IMR-90 (cell line): Measurements from ENCODE around the gene B4GALT1. TPM values are rescaled to one million over a fixed set of nuclear protein-coding genes. Genes with fewer than 3 reads are reported as not detected.

Experiments
- ATAC-seq: fragments of 200-7000 bp; cut with Tn5 transposase; 2 replicates; pipeline ENCODE4 v1.9.1; 2020; ENCODE audit warnings: low read depth, mild to moderate bottlenecking, moderate library complexity
- BruUV-seq: library from RNA; stranded (reverse); fragments of 400-500 nt; replicated peaks from 2 replicates; lab custom pipeline; 2021; lab: Mats Ljungman, UMichigan
- CTCF ChIA-PET: fragments of 300-600 bp; formaldehyde crosslinking; extraction: SDS; loops from one replicate; lab custom pipeline; 2021; ENCODE audit warnings: antibody characterized with exemption; lab: Yijun Ruan, JAX
- POLR2A ChIA-PET: fragments of 300-600 bp; sonication (Branson Sonifier 250); formaldehyde crosslinking; loops from one replicate; lab custom pipeline; 2022; ENCODE audit warnings: antibody characterized with exemption; ENCODE audit not compliant: unreplicated experiment; lab: Charles Lee
- DNase-seq: peaks from one replicate; pipeline ENCODE4 v3.0.0; 2013
- H2AFZ ChIP-seq: replicated peaks from 2 replicates; pipeline ENCODE3; 2013; ENCODE audit warnings: low read length, mild to moderate bottlenecking; ENCODE audit not compliant: poor library complexity
- H2AK5ac ChIP-seq: 2 replicates; pipeline ENCODE4 v1.6.1; 2013; ENCODE audit warnings: low read depth, low read length, inconsistent platforms
- H2AK9ac ChIP-seq: replicated peaks from 2 replicates; pipeline ENCODE3; 2013; ENCODE audit warnings: mild to moderate bottlenecking, low read depth, low read length, moderate library complexity; ENCODE audit not compliant: poor library complexity
- H2BK120ac ChIP-seq: 2 replicates; pipeline ENCODE4 v1.6.1; 2013; ENCODE audit warnings: low read depth, low read length, inconsistent platforms
- H2BK15ac ChIP-seq: 3 replicates; pipeline ENCODE4 v1.6.1; 2013; ENCODE audit warnings: low read depth, low read length, inconsistent platforms
- H2BK20ac ChIP-seq: 2 replicates; pipeline ENCODE4 v1.6.1; 2013; ENCODE audit warnings: low read depth, mild to moderate bottlenecking, inconsistent platforms, low read length, moderate library complexity
- H2BK5ac ChIP-seq: 2 replicates; pipeline ENCODE4 v1.6.1; 2013; ENCODE audit warnings: mild to moderate bottlenecking, low read depth, low read length, inconsistent platforms; ENCODE audit not compliant: poor library complexity, severe bottlenecking
- H3K14ac ChIP-seq: replicated peaks from 2 replicates; pipeline ENCODE4 v1.6.1; 2013; ENCODE audit warnings: low read depth, low read length, inconsistent platforms
- H3K18ac ChIP-seq: 2 replicates; pipeline ENCODE4 v1.6.1; 2013; ENCODE audit warnings: low read depth, low read length, control low read depth
- H3K23ac ChIP-seq: 2 replicates; pipeline ENCODE4 v1.6.1; 2013; ENCODE audit warnings: low read depth, low read length, inconsistent platforms
- H3K27ac ChIP-seq: 2 replicates; pipeline ENCODE4 v1.5.1; 2013; ENCODE audit warnings: mild to moderate bottlenecking, control low read depth, low read length; ENCODE audit not compliant: insufficient read depth
- H3K27me3 ChIP-seq: 2 replicates; pipeline ENCODE4 v1.6.1; 2013; ENCODE audit warnings: low read length; ENCODE audit not compliant: control insufficient read depth, insufficient read depth
- H3K36me3 ChIP-seq: 2 replicates; pipeline ENCODE4 v1.6.1; 2013; ENCODE audit warnings: low read length, mixed read lengths; ENCODE audit not compliant: control insufficient read depth, insufficient read depth
- H3K4ac ChIP-seq: 2 replicates; pipeline ENCODE4 v1.6.1; 2013; ENCODE audit warnings: low read depth, low read length, inconsistent platforms
- H3K4me1 ChIP-seq: 2 replicates; pipeline ENCODE4 v1.6.1; 2013; ENCODE audit warnings: low read length, mixed read lengths; ENCODE audit not compliant: control insufficient read depth, insufficient read depth
- H3K4me2 ChIP-seq: 2 replicates; pipeline ENCODE4 v1.6.1; 2013; ENCODE audit warnings: low read depth, mild to moderate bottlenecking, control low read depth, low read length, moderate library complexity
- H3K4me3 ChIP-seq: 2 replicates; pipeline ENCODE4 v1.5.1; 2013; ENCODE audit warnings: low read depth, mild to moderate bottlenecking, control low read depth, low read length, moderate library complexity; ENCODE audit not compliant: insufficient read depth
- H3K56ac ChIP-seq: 2 replicates; pipeline ENCODE4 v1.6.1; 2013; ENCODE audit warnings: low read length, inconsistent platforms; ENCODE audit not compliant: insufficient read depth; ENCODE audit errors: extremely low read depth
- H3K79me1 ChIP-seq, 2 experiments: 2 replicates each; pipeline ENCODE4 v1.6.1; 2013; ENCODE audit warnings: low read length in 2 of 2, inconsistent platforms in 1 of 2, low read depth in 1 of 2
- H3K9ac ChIP-seq: 2 replicates; pipeline ENCODE4 v1.6.1; 2013; ENCODE audit warnings: low read depth, low read length, control low read depth
- H3K9me1 ChIP-seq: 2 replicates; pipeline ENCODE4 v1.6.1; 2013; ENCODE audit warnings: low read length, inconsistent platforms; ENCODE audit not compliant: insufficient read depth
- H3K9me3 ChIP-seq: 2 replicates; pipeline ENCODE4 v1.6.1; 2013; ENCODE audit warnings: low read length; ENCODE audit not compliant: control insufficient read depth, insufficient read depth
- H4K20me1 ChIP-seq: 2 replicates; pipeline ENCODE4 v1.6.1; 2013; ENCODE audit warnings: low read length, inconsistent platforms; ENCODE audit not compliant: insufficient read depth
- H4K5ac ChIP-seq: 2 replicates; pipeline ENCODE4 v1.6.1; 2013; ENCODE audit warnings: mild to moderate bottlenecking, low read depth, low read length, control low read depth
- H4K8ac ChIP-seq, 2 experiments: 2 replicates each; pipeline ENCODE4 v1.6.1; 2013; ENCODE audit warnings: low read depth in 2 of 2, low read length in 2 of 2, control low read depth in 1 of 2, inconsistent platforms in 1 of 2
- H4K91ac ChIP-seq: 2 replicates; pipeline ENCODE4 v1.6.1; 2013; ENCODE audit warnings: low read depth, low read length, inconsistent platforms; ENCODE audit not compliant: insufficient read depth
- BHLHE40 ChIP-seq: fragments of 150-350 bp; IDR thresholded peaks from 2 replicates; pipeline ENCODE4 v1.6.1; 2016; ENCODE audit warnings: mild to moderate bottlenecking, low read depth, low read length
- ELK1 ChIP-seq: fragments of 150-350 bp; IDR thresholded peaks from 2 replicates; pipeline ENCODE4 v1.6.1; 2016; ENCODE audit warnings: low read depth, mild to moderate bottlenecking, low read length, moderate library complexity, borderline replicate concordance
- FOS ChIP-seq: fragments of 150-350 bp; IDR thresholded peaks from 2 replicates; pipeline ENCODE4 v1.6.1; 2016; ENCODE audit warnings: low read depth, low read length
- MAFK ChIP-seq: IDR thresholded peaks from 2 replicates; pipeline ENCODE4 v1.6.1; 2012; ENCODE audit warnings: low read depth, low read length, improper control_type of control experiment
- MAZ ChIP-seq: IDR thresholded peaks from 2 replicates; pipeline ENCODE4 v1.6.1; 2012; ENCODE audit warnings: low read depth, mild to moderate bottlenecking, low read length, improper control_type of control experiment, moderate library complexity, borderline replicate concordance
- MXI1 ChIP-seq: IDR thresholded peaks from 2 replicates; pipeline ENCODE4 v1.6.1; 2012; ENCODE audit warnings: low read depth, mild to moderate bottlenecking, low read length, moderate library complexity, borderline replicate concordance
- RAD21 ChIP-seq: IDR thresholded peaks from 2 replicates; pipeline ENCODE4 v1.6.1; 2012; ENCODE audit warnings: low read length, improper control_type of control experiment
- RCOR1 ChIP-seq: IDR thresholded peaks from 2 replicates; pipeline ENCODE4 v1.6.1; 2012; ENCODE audit warnings: mild to moderate bottlenecking, low read length, improper control_type of control experiment; ENCODE audit not compliant: insufficient replicate concordance
- SMC3 ChIP-seq: fragments of 150-350 bp; IDR thresholded peaks from 2 replicates; pipeline ENCODE4 v1.6.1; 2016; ENCODE audit warnings: low read depth, mild to moderate bottlenecking, antibody characterized with exemption, low read length, moderate library complexity
- WGBS, 2 experiments: methylation state at CpG; one replicate each; pipeline versions ENCODE4 v1.1.5 to v1.1.7; 2013; ENCODE audit warnings: missing lambda C conversion rate in 2 of 2; ENCODE audit not compliant: insufficient read length in 1 of 2; ENCODE audit errors: extremely low coverage in 2 of 2; 5-methylcytosine and 5-hydroxymethylcytosine counted together
- dilution Hi-C: fragments of 300-500 bp; cut with HindIII; formaldehyde crosslinking; loops from one replicate; pipeline ENCODE4 v1.14.3; 2018; ENCODE audit warnings: low sequenced_read_pairs; ENCODE audit not compliant: unreplicated experiment
- in situ Hi-C: fragments of 300-500 bp; cut with MboI; formaldehyde crosslinking; loops from 3 replicates; pipeline ENCODE4 v1.14.3; 2019; ENCODE audit warnings: low sequenced_read_pairs, inconsistent platforms, mixed read lengths
- intact Hi-C: fragments of 100-400 bp; cut with micrococcal nuclease; formaldehyde crosslinking; loops from 2 replicates; pipeline ENCODE4 v1.10.0; 2022
- polyA plus RNA-seq, 3 experiments: library from polyadenylated mRNA; depleted of rRNA; stranded (reverse); fragments of >200 nt; gene quantifications; 2 replicates each; pipeline ENCODE4 v1.2.3, GENCODE V29; 2012; ENCODE audit warnings: low replicate concordance in 1 of 3
- total RNA-seq: library from RNA; depleted of rRNA; stranded (reverse); fragments of >200 nt; gene quantifications from 2 replicates; pipeline ENCODE4 v1.2.3, GENCODE V29; 2012

Gene B4GALT1
- total and polyA plus RNA-seq, 2 of the 4 experiments (the other 2 are of a cell fraction) = 8.8 to 37.8 TPM

- Histone ChIP-seq H3K4me3 (no peak overlapping the region), H3K9me1 (peaks cover 34% of the 10 kb centered on the region)
These were observed 35.1 kb downstream of the B4GALT1 start for GRCh38 chr9:33131790-33132772.

More at GRCh38 chr9:33131790-33132772, 35.1 kb downstream of the B4GALT1 start:
- in situ Hi-C loops = no loop called here
- Histone ChIP-seq H3K4ac (peak overlapping the region; percentile 53), H2BK5ac (peak overlapping the region; percentile 47), H3K27me3 (no peaks in the 10 kb centered on the region), H3K18ac (peak overlapping the region; percentile 28; the same call in 1 of the 2 replicates), H4K5ac (no peak overlapping the region), H3K56ac (no peak overlapping the region), H2AK9ac (no peak overlapping the region), H4K8ac (peak overlapping the region in 1 of 2 experiments; percentile 42; a peak in 1 of 4 replicates), H3K4me1 (peaks cover 9% of the 10 kb centered on the region), H3K36me3 (peaks cover 38% of the 10 kb centered on the region), H2AFZ (peak overlapping the region; percentile 45), H3K9ac (no peak overlapping the region), H4K91ac (0 out of 2 replicates have a peak overlapping the region, but pooled peaks have one; percentile 17), H3K27ac (peak overlapping the region; percentile 23), H3K4me2 (peak overlapping the region; percentile 52), H3K23ac (peak overlapping the region; percentile 51; the same call in 1 of the 2 replicates), H2AK5ac (peak overlapping the region; percentile 83; the same call in 1 of the 2 replicates), H2BK120ac (peak overlapping the region; percentile 39), H4K20me1 (peaks cover 7% of the 10 kb centered on the region), H2BK15ac (peak overlapping the region; percentile 0; the same call in 1 of the 3 replicates), H3K9me3 (no peaks in the 10 kb centered on the region), H2BK20ac (peak overlapping the region; percentile 44), H3K14ac (peak overlapping the region; percentile 23; the same call in 1 of the 2 replicates), H3K79me1 (peaks cover 57 to 79% of the 10 kb centered on the region in 2 experiments)
- ChIA-PET POLR2A (no interaction called here), CTCF (interaction anchor here (1.0 kb wide), 1 partner anchor 94 kb away, joined by 6 read pairs; no protein-coding TSS in a partner anchor)
- ATAC-seq = peak; percentile 89
- peak; percentile 90 for DNase-seq
- TF ChIP-seq RCOR1 (peak; percentile 10), MXI1 (no peak), MAZ (0 out of 2 replicates have a peak, but pooled peaks have one; percentile 18), RAD21 (peak; percentile 15; the same call in 1 of the 2 replicates), FOS (peak; percentile 76), SMC3 (peak; percentile 18; the same call in 1 of the 2 replicates), BHLHE40 (no peak), MAFK (peak; percentile 50), ELK1 (no peak)
- dilution Hi-C loops = no loop called here
- WGBS, 2 experiments = 55% methylated on average over 3 of the region's 10 CpGs; no CpG with 5 or more reads in 1 of the 2 experiments
- intact Hi-C loops = loop anchor here (2.0 to 5.0 kb wide), 3 partner anchors 25 to 55 kb away; partner anchors contain the start of genes B4GALT1 and SMU1
- BruUV-seq = no TSS peak
